Activated T-helper 17 cell treated with anti-CD3 and anti-CD28 coated beads, Interleukin-2, amount 50 U/mL, for 72 hours (primary cell): ENCODE data around the gene B4GALT5. TPM values are rescaled to one million over a fixed set of nuclear protein-coding genes. Genes with fewer than 3 reads are reported as not detected.

Source experiments
- ATAC-seq: fragments of 150-1000 bp; cut with Tn5 transposase; replicated peaks from 2 replicates; pipeline ENCODE4 v1.10.0; 2021; ENCODE audit warnings: mild to moderate bottlenecking, moderate library complexity
- H3K27ac Mint-ChIP-seq: one replicate; pipeline ENCODE4 v1.8.0; 2022; ENCODE audit warnings: mixed read lengths
- H3K27me3 Mint-ChIP-seq: one replicate; pipeline ENCODE4 v1.8.0; 2022; ENCODE audit warnings: mixed read lengths
- H3K36me3 Mint-ChIP-seq: one replicate; pipeline ENCODE4 v1.8.0; 2022; ENCODE audit warnings: low read depth, mild to moderate bottlenecking, mixed read lengths
- H3K4me1 Mint-ChIP-seq: one replicate; pipeline ENCODE4 v1.8.0; 2022; ENCODE audit warnings: mixed read lengths
- H3K4me3 Mint-ChIP-seq: one replicate; pipeline ENCODE4 v1.8.0; 2022; ENCODE audit warnings: mild to moderate bottlenecking, mixed read lengths
- H3K9me3 Mint-ChIP-seq: one replicate; pipeline ENCODE4 v1.8.0; 2022; ENCODE audit warnings: mixed read lengths
- total RNA-seq, 2 donors: library from RNA; stranded (reverse); gene quantifications; one replicate each; pipeline ENCODE4 v1.2.3, GENCODE V29; 2022

Gene B4GALT5
- total RNA-seq, 2 donors from 2014 or later, result 19.5 to 25.8 TPM

DNA sequence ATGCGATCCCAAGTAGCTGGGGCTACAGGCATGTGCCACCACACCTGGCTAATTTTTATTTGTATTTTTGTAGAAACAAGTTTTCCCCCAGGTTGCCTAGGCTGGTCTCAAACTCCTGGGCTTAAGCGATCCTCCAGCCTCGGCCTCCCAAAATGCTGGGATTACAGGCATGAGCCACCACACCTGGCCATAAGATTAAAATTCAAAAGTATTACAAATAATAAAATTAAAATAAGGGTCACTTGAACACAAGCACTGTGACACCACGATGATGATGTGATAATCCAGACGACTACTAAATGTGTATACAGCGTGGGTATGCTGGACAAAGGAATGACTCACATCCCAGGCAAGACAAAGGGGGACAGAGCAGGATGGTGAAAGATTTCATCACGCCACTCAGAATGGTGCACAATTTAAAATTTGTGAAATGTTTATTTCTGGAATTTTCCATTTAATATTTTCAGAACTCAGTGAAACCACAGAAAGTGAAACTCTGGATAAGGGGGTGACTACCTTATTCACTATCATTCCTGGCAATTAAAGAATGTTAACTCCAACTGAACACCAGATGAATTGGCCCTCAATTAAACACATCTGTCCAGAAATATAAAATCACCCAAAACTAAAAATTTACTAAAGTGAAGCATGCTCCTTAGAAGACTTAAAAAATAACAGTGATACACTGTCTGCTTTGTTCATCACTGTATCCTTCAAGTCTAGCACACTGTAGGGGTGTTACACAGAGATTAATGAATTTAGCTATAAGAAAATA, 13.1 kb downstream of the B4GALT5 start:
- Mint-ChIP-seq H3K27me3 (no peaks in the 10 kb centered on the region), H3K4me3 (peak overlapping the region; percentile 86), H3K4me1 (peaks cover 52% of the 10 kb centered on the region), H3K36me3 (peaks cover 41% of the 10 kb centered on the region), H3K27ac (peak overlapping the region; percentile 93), H3K9me3 (no peaks in the 10 kb centered on the region)
- peak; percentile 24 for ATAC-seq

DNA sequence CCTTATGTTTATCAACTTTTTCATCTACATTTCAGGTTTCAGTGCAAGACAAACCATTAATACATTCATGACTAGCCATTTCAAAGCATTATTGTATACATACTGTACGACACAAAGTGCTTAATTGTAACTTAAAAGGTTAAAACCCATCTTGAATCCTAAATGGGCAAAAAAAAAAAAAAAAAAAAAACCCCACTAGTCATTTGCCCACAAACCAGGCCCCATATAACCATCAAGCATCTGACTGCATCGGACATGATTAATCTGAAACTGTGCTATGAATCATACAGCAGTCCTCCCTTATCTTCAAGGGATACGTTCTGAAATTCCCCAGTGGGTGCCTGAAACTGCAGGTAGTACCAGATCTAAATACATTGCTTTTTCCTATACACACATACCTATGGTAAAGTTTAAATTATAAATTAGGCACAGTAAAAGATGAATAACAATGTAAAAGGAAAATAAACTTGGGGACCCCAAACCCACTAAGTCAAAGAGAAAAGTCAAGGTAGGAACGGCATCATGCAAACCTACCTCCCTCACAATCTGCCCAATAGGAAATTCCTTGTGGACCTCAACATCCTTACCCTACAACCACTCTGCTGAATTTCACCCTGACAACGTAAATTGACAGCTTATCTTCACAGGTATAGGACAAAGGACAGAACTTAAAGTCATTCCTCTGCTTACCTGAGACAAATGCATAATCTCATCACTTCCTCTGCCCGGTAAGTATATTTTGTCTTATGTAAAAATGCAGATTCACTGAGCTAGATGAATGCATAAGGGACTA, 14.3 kb downstream of the B4GALT5 start:
- Mint-ChIP-seq H3K4me1 (peaks cover 53% of the 10 kb centered on the region), H3K9me3 (no peaks in the 10 kb centered on the region), H3K27ac (peak overlapping the region; percentile 93), H3K36me3 (peaks cover 32% of the 10 kb centered on the region), H3K27me3 (no peaks in the 10 kb centered on the region), H3K4me3 (peak overlapping the region; percentile 86)
- peak; percentile 89 for ATAC-seq

- H3K4me3 Mint-ChIP-seq, result peak overlapping the region; percentile 86
- H3K36me3 Mint-ChIP-seq, result peaks cover 32% of the 10 kb centered on the region
- no peaks in the 10 kb centered on the region for H3K27me3 Mint-ChIP-seq
- ATAC-seq, result no peak
- H3K4me1 Mint-ChIP-seq, result peaks cover 53% of the 10 kb centered on the region
- H3K9me3 Mint-ChIP-seq, result no peaks in the 10 kb centered on the region
- peak overlapping the region; percentile 93 for H3K27ac Mint-ChIP-seq
Observed at GRCh38 chr20:49698477-49698876, 15.2 kb downstream of the B4GALT5 start.

GRCh38 chr20:49697071-49697470, 16.6 kb downstream of the B4GALT5 start:
- Mint-ChIP-seq H3K27me3 (no peaks in the 10 kb centered on the region), H3K4me1 (peaks cover 53% of the 10 kb centered on the region), H3K36me3 (peaks cover 30% of the 10 kb centered on the region), H3K4me3 (peak overlapping the region; percentile 40), H3K27ac (peak overlapping the region; percentile 74), H3K9me3 (no peaks in the 10 kb centered on the region)
- no peak for ATAC-seq

DNA sequence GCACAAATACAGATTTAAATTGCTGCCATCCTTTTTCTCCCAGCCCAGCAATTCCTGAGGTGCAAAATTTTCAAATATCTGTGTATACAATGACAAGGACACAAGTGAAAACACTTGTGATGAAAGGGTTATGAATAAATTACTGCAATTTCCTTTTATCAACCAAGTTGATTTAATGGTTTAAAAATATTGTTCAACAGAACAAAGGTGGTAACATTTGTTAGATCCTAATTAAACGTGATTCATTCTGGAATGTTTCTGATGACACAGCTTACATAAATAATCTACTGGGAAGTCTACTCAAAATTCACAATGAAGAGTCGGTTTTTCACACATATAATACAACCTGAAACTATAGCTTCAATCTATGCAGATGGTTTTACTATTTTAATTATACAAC, 17.1 kb downstream of the B4GALT5 start:
- peak overlapping the region; percentile 40 for H3K4me3 Mint-ChIP-seq
- no peak overlapping the region for H3K27ac Mint-ChIP-seq
- H3K9me3 Mint-ChIP-seq, result no peaks in the 10 kb centered on the region
- H3K27me3 Mint-ChIP-seq, result no peaks in the 10 kb centered on the region
- no peak for ATAC-seq
- H3K36me3 Mint-ChIP-seq, result peaks cover 25% of the 10 kb centered on the region
- H3K4me1 Mint-ChIP-seq, result peaks cover 53% of the 10 kb centered on the region

DNA sequence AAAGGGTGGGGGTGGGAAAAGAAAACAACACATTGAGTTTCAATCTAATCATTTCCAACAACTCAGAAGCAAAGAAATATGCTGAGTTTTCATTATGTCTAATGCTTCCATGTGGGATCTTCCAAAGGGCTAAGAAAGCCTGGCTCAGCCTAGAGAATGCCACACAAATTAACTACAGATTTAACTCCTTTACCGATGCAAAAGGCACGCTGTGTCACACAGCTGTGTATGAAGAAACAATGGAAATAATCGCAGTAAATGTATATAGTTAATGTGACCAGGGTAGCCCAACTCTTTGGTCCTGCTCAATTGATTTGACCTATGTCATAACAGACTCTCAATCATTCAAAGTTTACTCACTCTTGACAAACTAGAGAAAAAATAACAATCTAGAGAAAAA, 17.8 kb downstream of the B4GALT5 start:
- Mint-ChIP-seq H3K9me3 (no peaks in the 10 kb centered on the region), H3K4me3 (no peak overlapping the region), H3K4me1 (peaks cover 48% of the 10 kb centered on the region), H3K27ac (no peak overlapping the region), H3K36me3 (peaks cover 24% of the 10 kb centered on the region), H3K27me3 (no peaks in the 10 kb centered on the region)
- no peak for ATAC-seq

DNA sequence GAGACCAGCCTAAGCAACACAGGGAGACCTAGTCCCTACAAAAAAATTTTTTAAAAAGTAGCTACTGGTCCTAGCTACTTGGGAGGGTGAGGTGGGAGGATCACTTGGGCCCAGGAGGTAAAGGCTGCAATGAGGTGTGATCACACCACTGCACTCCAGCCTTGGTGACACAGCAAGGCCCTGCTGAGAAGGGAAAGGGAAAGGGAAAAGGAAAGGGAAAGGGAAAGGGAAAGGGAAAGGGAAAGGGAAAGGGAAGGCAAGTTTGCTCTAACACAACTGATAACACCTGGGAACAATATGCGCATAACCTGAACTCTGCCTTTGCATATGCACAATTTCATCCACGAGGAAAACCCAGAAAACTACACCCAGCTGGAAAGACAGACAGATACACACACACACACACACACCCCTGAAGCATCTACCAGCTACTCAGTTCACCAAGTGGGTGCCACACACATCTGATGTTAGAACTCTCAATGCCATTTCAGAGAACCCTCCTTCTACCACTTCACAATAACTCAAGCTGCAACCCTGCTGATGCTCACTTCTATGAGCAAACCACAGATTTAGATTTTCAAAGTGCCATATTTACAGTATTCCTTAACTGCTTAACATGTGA, 19.1 kb downstream of the B4GALT5 start:
- Mint-ChIP-seq H3K4me1 (peaks cover 43% of the 10 kb centered on the region), H3K27me3 (no peaks in the 10 kb centered on the region), H3K36me3 (peaks cover 19% of the 10 kb centered on the region), H3K9me3 (no peaks in the 10 kb centered on the region), H3K4me3 (no peak overlapping the region), H3K27ac (no peak overlapping the region)
- no peak for ATAC-seq

DNA sequence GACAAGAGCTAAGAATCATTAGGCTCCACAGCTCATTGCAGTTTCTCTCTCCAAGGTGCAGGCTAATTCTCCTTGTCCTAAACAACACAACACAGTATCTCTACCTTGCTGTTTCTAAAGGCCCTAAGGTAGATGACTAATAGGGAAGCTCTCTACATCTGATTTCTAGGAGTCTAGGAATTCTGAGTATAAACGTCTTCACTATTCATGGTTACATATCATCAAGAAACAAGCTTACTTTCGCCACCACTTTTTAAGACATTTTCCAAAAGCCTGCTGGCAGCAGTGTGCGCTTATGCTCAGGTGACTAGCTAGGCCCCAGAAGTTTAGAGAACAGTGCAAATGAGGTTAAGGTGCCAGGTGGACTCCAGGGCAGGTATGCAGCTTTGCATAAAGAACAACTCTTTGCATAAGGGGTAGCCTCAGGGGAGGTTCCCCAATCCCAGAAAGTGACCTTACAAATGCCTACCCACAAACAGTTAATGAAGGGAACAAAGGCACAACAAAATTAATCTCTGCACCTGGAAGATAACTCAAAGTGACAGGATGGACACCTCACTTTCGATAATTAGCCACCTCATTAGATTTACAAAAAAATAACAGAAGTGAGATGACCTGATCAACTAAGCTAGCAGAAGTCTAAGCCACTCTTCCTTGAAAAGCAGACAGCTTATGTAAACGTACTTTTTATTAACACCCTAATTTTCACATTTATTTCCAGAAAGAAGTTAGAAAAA, 20.1 kb downstream of the B4GALT5 start:
- Mint-ChIP-seq H3K9me3 (no peaks in the 10 kb centered on the region), H3K36me3 (peaks cover 10% of the 10 kb centered on the region), H3K4me3 (no peak overlapping the region), H3K4me1 (peaks cover 36% of the 10 kb centered on the region), H3K27ac (no peak overlapping the region), H3K27me3 (no peaks in the 10 kb centered on the region)
- no peak for ATAC-seq

DNA sequence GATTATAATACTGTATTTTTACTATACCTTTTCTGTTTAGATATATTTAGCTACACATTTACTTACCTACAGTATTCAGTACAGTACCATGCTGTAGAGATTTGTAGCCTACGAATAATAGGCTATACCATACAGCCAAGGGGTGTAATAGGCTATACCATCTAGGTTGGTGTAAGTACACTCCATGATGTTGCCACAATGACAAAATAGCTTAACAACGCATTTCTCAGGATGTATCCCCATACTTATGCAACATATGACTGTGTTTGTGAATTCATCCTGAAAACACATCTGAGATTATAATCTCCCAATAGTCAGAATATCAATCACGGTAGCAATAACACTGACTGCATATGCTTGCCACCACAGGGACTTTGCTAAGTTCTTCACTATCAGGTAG, 20.7 kb downstream of the B4GALT5 start:
- Mint-ChIP-seq H3K4me1 (peaks cover 35% of the 10 kb centered on the region), H3K9me3 (no peaks in the 10 kb centered on the region), H3K36me3 (peaks cover 5% of the 10 kb centered on the region), H3K27me3 (no peaks in the 10 kb centered on the region), H3K4me3 (no peak overlapping the region), H3K27ac (no peak overlapping the region)
- peak; percentile 54 for ATAC-seq

GRCh38 chr20:49691818-49692568, 21.7 kb downstream of the B4GALT5 start:
- Mint-ChIP-seq H3K27me3 (no peaks in the 10 kb centered on the region), H3K27ac (no peak overlapping the region), H3K4me1 (peaks cover 34% of the 10 kb centered on the region), H3K36me3 (no peaks in the 10 kb centered on the region), H3K4me3 (no peak overlapping the region), H3K9me3 (no peaks in the 10 kb centered on the region)
- no peak for ATAC-seq

- no peak for ATAC-seq
- Mint-ChIP-seq H3K27ac (no peak overlapping the region), H3K27me3 (no peaks in the 10 kb centered on the region), H3K4me3 (no peak overlapping the region), H3K9me3 (no peaks in the 10 kb centered on the region), H3K36me3 (no peaks in the 10 kb centered on the region), H3K4me1 (peaks cover 31% of the 10 kb centered on the region)
Observed at GRCh38 chr20:49690899-49691620, 22.6 kb downstream of the B4GALT5 start.

DNA sequence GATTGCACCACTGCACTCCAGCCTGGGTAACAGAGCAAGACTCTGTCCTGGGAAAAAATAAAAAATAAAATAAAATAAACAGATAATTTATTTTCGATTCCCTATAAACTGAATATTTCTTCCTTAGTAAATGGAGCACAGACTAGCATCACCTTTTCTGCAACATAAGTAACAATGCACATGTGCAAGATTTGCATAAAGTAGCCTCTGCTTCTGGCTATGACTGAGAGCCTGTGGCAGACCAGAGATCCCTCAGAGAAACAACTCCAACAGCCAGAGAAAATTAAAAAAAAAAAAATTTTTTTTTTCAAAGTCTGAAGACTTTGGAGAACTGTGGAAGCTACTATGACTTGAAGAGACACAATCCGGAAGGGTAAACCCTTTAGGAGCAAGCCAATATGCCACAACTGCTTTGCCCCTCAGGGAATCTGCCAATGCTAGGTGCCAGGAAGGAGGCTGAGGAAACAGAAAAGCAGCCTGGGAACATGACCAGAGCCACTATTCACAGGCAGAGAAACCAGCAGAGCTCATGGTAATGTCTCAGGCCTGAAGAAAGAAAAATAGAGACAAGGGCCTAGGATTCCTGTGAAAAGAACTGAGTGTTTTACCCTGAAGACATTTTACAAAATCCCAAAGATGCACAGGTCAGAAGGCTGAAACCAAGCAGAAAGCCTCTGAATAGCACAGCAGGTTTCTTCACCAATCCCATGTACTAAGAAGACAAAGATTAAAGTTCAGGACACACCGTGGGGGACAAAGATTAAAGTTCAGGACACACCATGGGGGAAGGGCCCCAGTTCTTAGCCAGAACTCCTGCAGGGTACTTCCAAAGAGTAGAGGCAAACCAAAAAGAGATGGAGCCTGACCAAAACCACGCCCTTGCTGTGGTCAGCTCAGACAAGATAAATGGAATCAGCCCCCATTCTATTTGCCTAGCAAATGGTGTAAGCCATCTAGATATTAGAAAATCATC, 25.8 kb downstream of the B4GALT5 start:
- H3K27ac Mint-ChIP-seq, result peak overlapping the region; percentile 25
- ATAC-seq, result peak; percentile 37

More for the DNA sequence above, 25.8 kb downstream of the B4GALT5 start:
- Mint-ChIP-seq H3K4me1 (peaks cover 34% of the 10 kb centered on the region), H3K9me3 (no peaks in the 10 kb centered on the region), H3K27me3 (no peaks in the 10 kb centered on the region), H3K4me3 (no peak overlapping the region), H3K36me3 (peaks cover 18% of the 10 kb centered on the region)
